Measurements from ENCODE around the gene PSIP1. TPM values are rescaled to one million over a fixed set of nuclear protein-coding genes. Genes with fewer than 3 reads are reported as not detected.

Gene PSIP1
- total RNA-seq, 1 experiment from 2014 or later: 362 TPM

- Histone ChIP-seq H2BK5ac (ENCODE audit: insufficient read length, low read length) (no peak overlapping the region), H3K56ac (ENCODE audit: insufficient read length, low read depth, low read length) (no peak overlapping the region), H2BK12ac (ENCODE audit: insufficient read length, low read depth, low read length) (no peak overlapping the region), H3K4ac (ENCODE audit: low read depth, low read length) (no peak overlapping the region), H3K18ac (ENCODE audit: insufficient read length, low read depth, low read length) (no peak overlapping the region), H2AFZ (ENCODE audit: low read length) (no peak overlapping the region), H4K20me1 (ENCODE audit: control insufficient read depth, insufficient read depth, insufficient read length) (no peaks in the 10 kb centered on the region), H3T11ph (ENCODE audit: low read length) (no peak overlapping the region), H3K4me2 (ENCODE audit: insufficient read depth, insufficient read length, low read length) (no peak overlapping the region), H3K9me3 (ENCODE audit: control insufficient read depth, low read depth, low read length) (no peaks in the 10 kb centered on the region), H2BK120ac (ENCODE audit: low read depth, low read length, poor library complexity, severe bottlenecking) (no peak overlapping the region), H3K9ac (ENCODE audit: extremely low read depth, insufficient read length, low read length) (no peak overlapping the region), H3K4me1 (ENCODE audit: insufficient read depth, low read length) (no peaks in the 10 kb centered on the region), H3K23me2 (ENCODE audit: insufficient read length, low read depth, low read length, poor library complexity, severe bottlenecking) (no peaks in the 10 kb centered on the region), H3K27me3 (ENCODE audit: insufficient read depth, low read length) (no peaks in the 10 kb centered on the region), H4K8ac (replicated peaks; ENCODE audit: insufficient read length, low read depth, low read length) (no peak overlapping the region), H3K79me2 (ENCODE audit: insufficient read depth, low read length) (no peaks in the 10 kb centered on the region; the same call in 1 of the 2 replicates), H2BK15ac (ENCODE audit: low read depth, low read length) (no peak overlapping the region), H4K91ac (ENCODE audit: insufficient read length, low read depth, low read length) (no peak overlapping the region), H2AK5ac (ENCODE audit: insufficient read length, low read length) (no peak overlapping the region), H3K79me1 (ENCODE audit: insufficient read depth, low read depth, low read length, poor library complexity, severe bottlenecking) (peaks cover 2% of the 10 kb centered on the region), H3K27ac (ENCODE audit: insufficient read length, low read depth, low read length) (no peak overlapping the region), H4K5ac (ENCODE audit: insufficient read length, low read depth, low read length) (no peak overlapping the region), H2BK20ac (ENCODE audit: low read depth, low read length, poor library complexity, severe bottlenecking) (no peak overlapping the region), H3K14ac (ENCODE audit: insufficient read depth, low read length) (no peak overlapping the region), H3K23ac (ENCODE audit: insufficient read length, low read depth, low read length) (no peak overlapping the region)
- 0 out of 7 replicates have a peak overlapping the region, but pooled peaks of 1 of the 3 experiments have one; percentile 13 for H3K27ac Mint-ChIP-seq
- peaks cover 8 to 16% of the 10 kb centered on the region in 2 experiments for H3K4me1 Mint-ChIP-seq
- TF ChIP-seq CTCF (conservative IDR thresholded peaks at IDR 0.05): peak; percentile 65
- WGBS (ENCODE audit: extremely low coverage, insufficient read length, low lambda C conversion rate): 100% methylated on average over 1 of the region's 2 CpGs
- no peak overlapping the region for H3K4me3 Mint-ChIP-seq
- DNase-seq: no peak
- no peaks in the 10 kb centered on the region for H3K9me3 Mint-ChIP-seq
- no peaks in the 10 kb centered on the region for H3K27me3 Mint-ChIP-seq (ENCODE audit: low read depth)
- peaks cover 55 to 87% (median 82%) of the 10 kb centered on the region in 3 experiments; a peak in 6 of 7 replicates for H3K36me3 Mint-ChIP-seq (ENCODE audit: insufficient read depth in 1 of 3, low read depth in 3 of 3)
Measured at GRCh38 chr9:15485836-15486666, 24.7 kb downstream of the PSIP1 start.
